WTC11 (cell line): ENCODE data around the gene PREX1. TPM values are rescaled to one million over a fixed set of nuclear protein-coding genes. Genes with fewer than 3 reads are reported as not detected.

Experiments
- ATAC-seq: fragments of 200-7000 bp; cut with Tn5 transposase; 2 replicates; pipeline ENCODE4 v1.10.0; 2021; ENCODE audit warnings: mild to moderate bottlenecking, moderate library complexity
- CTCF ChIA-PET: fragments of 300-600 bp; sonication (Branson Sonifier 250); formaldehyde crosslinking; loops from one replicate; lab custom pipeline; 2021; ENCODE audit warnings: antibody characterized with exemption; lab: Charles Lee
- POLR2A ChIA-PET: fragments of 350-600 bp; sonication (Branson Sonifier 250); formaldehyde crosslinking; loops from one replicate; lab custom pipeline; 2021; ENCODE audit warnings: antibody characterized with exemption; lab: Charles Lee
- DNase-seq: peaks from one replicate; pipeline ENCODE4 v3.0.0; 2021; ENCODE audit warnings: low spot score
- H3K27ac Mint-ChIP-seq: 2 replicates; pipeline ENCODE4 v1.8.0; 2021; ENCODE audit warnings: mixed read lengths
- H3K27me3 Mint-ChIP-seq: 2 replicates; pipeline ENCODE4 v1.8.0; 2021; ENCODE audit warnings: low read depth, mild to moderate bottlenecking, moderate library complexity, mixed read lengths
- H3K36me3 Mint-ChIP-seq: 2 replicates; pipeline ENCODE4 v1.8.0; 2021; ENCODE audit warnings: mixed read lengths
- H3K4me1 Mint-ChIP-seq: 2 replicates; pipeline ENCODE4 v1.8.0; 2022; ENCODE audit warnings: mixed read lengths
- H3K4me3 Mint-ChIP-seq: 2 replicates; pipeline ENCODE4 v1.8.0; 2021; ENCODE audit warnings: mild to moderate bottlenecking, moderate library complexity, mixed read lengths
- H3K9me3 Mint-ChIP-seq: 2 replicates; pipeline ENCODE4 v1.8.0; 2021; ENCODE audit warnings: mixed read lengths
- AR ChIP-seq: fragments of 250-450 bp; sonication (Bioruptor Pico); IDR thresholded peaks from 2 replicates; pipeline ENCODE4 v1.9.0; 2021; ENCODE audit warnings: mild to moderate bottlenecking
- ATF2 ChIP-seq: sonication (generic); formaldehyde crosslinking; IDR thresholded peaks from 2 replicates; pipeline ENCODE4 v1.8.1; 2022; ENCODE audit warnings: low read depth, missing genetic modification reagents, borderline replicate concordance
- CREM ChIP-seq: sonication (generic); formaldehyde crosslinking; IDR thresholded peaks from 2 replicates; pipeline ENCODE4 v1.8.1; 2022; ENCODE audit warnings: mild to moderate bottlenecking, missing genetic modification reagents, moderate library complexity
- E2F4 ChIP-seq: sonication (generic); formaldehyde crosslinking; IDR thresholded peaks from 2 replicates; pipeline ENCODE4 v1.8.1; 2022; ENCODE audit warnings: low read depth, mild to moderate bottlenecking, moderate library complexity, missing genetic modification reagents, borderline replicate concordance
- EMX1 ChIP-seq: fragments of 250-450 bp; sonication (Bioruptor Pico); IDR thresholded peaks from 2 replicates; pipeline ENCODE4 v1.8.0; 2021; ENCODE audit warnings: mild to moderate bottlenecking
- ESRRA ChIP-seq: sonication (generic); formaldehyde crosslinking; IDR thresholded peaks from 2 replicates; pipeline ENCODE4 v1.8.1; 2022; ENCODE audit warnings: mild to moderate bottlenecking, missing genetic modification reagents, borderline replicate concordance
- FOXP1 ChIP-seq: sonication (generic); formaldehyde crosslinking; IDR thresholded peaks from 2 replicates; pipeline ENCODE4 v1.8.0; 2022; ENCODE audit warnings: missing genetic modification reagents, mild to moderate bottlenecking, moderate library complexity, borderline replicate concordance
- GTF2I ChIP-seq: fragments of 250-450 bp; sonication (Bioruptor Pico); conservative IDR thresholded peaks from 2 replicates; pipeline ENCODE4 v1.4.0; 2021; ENCODE audit warnings: mild to moderate bottlenecking
- IRF1 ChIP-seq: sonication (generic); formaldehyde crosslinking; IDR thresholded peaks from 2 replicates; pipeline ENCODE4 v1.8.0; 2023; ENCODE audit warnings: missing genetic modification reagents
- JAZF1 ChIP-seq: fragments of 250-450 bp; sonication (Bioruptor Pico); IDR thresholded peaks from 2 replicates; pipeline ENCODE4 v1.9.0; 2021; ENCODE audit warnings: moderate library complexity, mild to moderate bottlenecking, inconsistent platforms
- MYBL2 ChIP-seq: sonication (generic); formaldehyde crosslinking; IDR thresholded peaks from 2 replicates; pipeline ENCODE4 v1.8.1; 2023; ENCODE audit warnings: mild to moderate bottlenecking, moderate library complexity, missing genetic modification reagents
- NR3C1 ChIP-seq: sonication (generic); formaldehyde crosslinking; conservative IDR thresholded peaks from 2 replicates; pipeline ENCODE4 v1.8.1; 2023; ENCODE audit warnings: low read depth, mild to moderate bottlenecking, missing genetic modification reagents
- OVOL2 ChIP-seq: fragments of 250-450 bp; sonication (Bioruptor Pico); IDR thresholded peaks from 2 replicates; pipeline ENCODE4 v1.9.0; 2021; ENCODE audit warnings: mild to moderate bottlenecking, borderline replicate concordance
- PREB ChIP-seq: sonication (generic); formaldehyde crosslinking; IDR thresholded peaks from 2 replicates; pipeline ENCODE4 v1.8.1; 2022; ENCODE audit warnings: mild to moderate bottlenecking, missing genetic modification reagents, moderate library complexity, borderline replicate concordance
- RORB ChIP-seq: fragments of 250-450 bp; sonication (Bioruptor Pico); IDR thresholded peaks from 2 replicates; pipeline ENCODE4 v1.9.0; 2021; ENCODE audit warnings: mild to moderate bottlenecking
- SMAD3 ChIP-seq: sonication (generic); formaldehyde crosslinking; IDR thresholded peaks from 2 replicates; pipeline ENCODE4 v1.8.0; 2022; ENCODE audit warnings: missing genetic modification reagents, mild to moderate bottlenecking, borderline replicate concordance
- SOX15 ChIP-seq: fragments of 250-450 bp; sonication (Bioruptor Pico); IDR thresholded peaks from 2 replicates; pipeline ENCODE4 v1.9.0; 2021; ENCODE audit warnings: mild to moderate bottlenecking
- SP1 ChIP-seq: sonication (generic); formaldehyde crosslinking; conservative IDR thresholded peaks from 2 replicates; pipeline ENCODE4 v1.8.1; 2022; ENCODE audit warnings: missing genetic modification reagents
- TEAD4 ChIP-seq: sonication (generic); formaldehyde crosslinking; IDR thresholded peaks from 2 replicates; pipeline ENCODE4 v1.8.0; 2022; ENCODE audit warnings: mild to moderate bottlenecking, missing genetic modification reagents
- ZMAT4 ChIP-seq: fragments of 250-450 bp; sonication (Bioruptor Pico); IDR thresholded peaks from 2 replicates; pipeline ENCODE4 v1.9.0; 2021; ENCODE audit warnings: mild to moderate bottlenecking
- ZNF219 ChIP-seq: sonication (generic); formaldehyde crosslinking; IDR thresholded peaks from 2 replicates; pipeline ENCODE4 v1.8.0; 2023; ENCODE audit warnings: missing genetic modification reagents, mild to moderate bottlenecking, borderline replicate concordance
- ZNF281 ChIP-seq: sonication (generic); formaldehyde crosslinking; IDR thresholded peaks from 2 replicates; pipeline ENCODE4 v1.8.0; 2023; ENCODE audit warnings: mild to moderate bottlenecking, missing genetic modification reagents
- ZNF317 ChIP-seq: sonication (generic); formaldehyde crosslinking; IDR thresholded peaks from 2 replicates; pipeline ENCODE4 v1.8.1; 2023; ENCODE audit warnings: low read depth, mild to moderate bottlenecking, moderate library complexity, missing genetic modification reagents, borderline replicate concordance
- ZNF416 ChIP-seq: fragments of 250-450 bp; sonication (Bioruptor Pico); IDR thresholded peaks from 2 replicates; pipeline ENCODE4 v1.9.0; 2021; ENCODE audit warnings: mild to moderate bottlenecking, inconsistent platforms
- ZNF423 ChIP-seq: fragments of 250-450 bp; sonication (Bioruptor Pico); IDR thresholded peaks from 2 replicates; pipeline ENCODE4 v2.1.2; 2022; ENCODE audit warnings: mild to moderate bottlenecking, moderate library complexity
- total RNA-seq: library from RNA; stranded (reverse); gene quantifications from 3 replicates; pipeline ENCODE4 v1.2.3, GENCODE V29; 2021

PREX1 gene
- total RNA-seq, 1 experiment from 2014 or later: 17.3 TPM

- no peak for TF ChIP-seq ESRRA (CRISPR knock-in tag)
- no peak for TF ChIP-seq ATF2 (CRISPR knock-in tag)
- no peak for TF ChIP-seq ZNF423 (CRISPR knock-in tag)
- TF ChIP-seq FOXP1 (CRISPR knock-in tag): no peak
- TF ChIP-seq PREB (CRISPR knock-in tag): no peak
- TF ChIP-seq ZNF317 (CRISPR knock-in tag): no peak
- no peak for TF ChIP-seq ZNF416
- TF ChIP-seq MYBL2 (CRISPR knock-in tag): no peak
- TF ChIP-seq JAZF1 (CRISPR knock-in tag): no peak
- no peak for TF ChIP-seq ZNF219 (CRISPR knock-in tag)
- TF ChIP-seq ZMAT4 (CRISPR knock-in tag): no peak
- no peak for TF ChIP-seq E2F4 (CRISPR knock-in tag)
- no peak for TF ChIP-seq AR
Measured at GRCh38 chr20:48684501-48685041, 143.2 kb downstream of the PREX1 start (continued).

- POLR2A ChIA-PET: interaction anchor here (0.9 kb wide), 1 partner anchor 105 kb away, joined by 3 read pairs; no protein-coding TSS in a partner anchor
- Mint-ChIP-seq H3K36me3 (peaks cover 5% of the 10 kb centered on the region; the same call in 1 of the 2 replicates), H3K27me3 (no peaks in the 10 kb centered on the region), H3K9me3 (no peaks in the 10 kb centered on the region; the same call in 1 of the 2 replicates), H3K4me1 (peaks cover 31% of the 10 kb centered on the region), H3K4me3 (no peak overlapping the region), H3K27ac (no peak overlapping the region; the same call in 1 of the 2 replicates)
- CTCF ChIA-PET: interaction anchor here (2.1 to 3.4 kb wide), 3 partner anchors 15 to 221 kb away, joined by 10 to 32 read pairs (median 11); no protein-coding TSS in a partner anchor
- ATAC-seq (no peak), DNase-seq (no peak)
- TF ChIP-seq SMAD3 (CRISPR knock-in tag) (no peak), ZNF317 (CRISPR knock-in tag) (no peak), EMX1 (no peak), NR3C1 (CRISPR knock-in tag) (no peak), IRF1 (CRISPR knock-in tag) (no peak), TEAD4 (CRISPR knock-in tag) (no peak), ZNF219 (CRISPR knock-in tag) (no peak), RORB (no peak), OVOL2 (no peak), SP1 (CRISPR knock-in tag) (no peak), CREM (CRISPR knock-in tag) (no peak), SOX15 (no peak), GTF2I (CRISPR knock-in tag) (no peak), ZNF281 (no peak)
Measured at GRCh38 chr20:48683467-48684175, 144.2 kb downstream of the PREX1 start.
